ENCODE data around the gene P4HTM.

Gene P4HTM

GRCh38 chr3:48970586-48970985 is 19.5 kb upstream of the P4HTM start:
- Mint-ChIP-seq H3K27me3 (no peaks in the 10 kb centered on the region), H3K4me1 (ENCODE audit: low read depth) (peaks cover 17% of the 10 kb centered on the region), H3K36me3 (ENCODE audit: low read depth) (peaks cover 98% of the 10 kb centered on the region), H3K4me3 (no peak overlapping the region), H3K9me3 (no peaks in the 10 kb centered on the region), H3K27ac (peak overlapping the region; percentile 22)
- DNase-seq = peak; percentile 14

GRCh38 chr3:48974076-48974864 is 15.8 kb upstream of the P4HTM start:
- Mint-ChIP-seq H3K9me3 (no peaks in the 10 kb centered on the region), H3K27me3 (no peaks in the 10 kb centered on the region), H3K4me3 (no peak overlapping the region), H3K4me1 (ENCODE audit: low read depth) (no peaks in the 10 kb centered on the region), H3K36me3 (ENCODE audit: low read depth) (peaks cover 92% of the 10 kb centered on the region), H3K27ac (peak overlapping the region; percentile 58)
- peak; percentile 28 for DNase-seq

- Mint-ChIP-seq H3K9me3 (no peaks in the 10 kb centered on the region), H3K4me1 (ENCODE audit: low read depth) (no peaks in the 10 kb centered on the region), H3K36me3 (ENCODE audit: low read depth) (peaks cover 92% of the 10 kb centered on the region), H3K4me3 (no peak overlapping the region), H3K27ac (peak overlapping the region; percentile 31), H3K27me3 (no peaks in the 10 kb centered on the region)
- peak; percentile 22 for DNase-seq
Observed at GRCh38 chr3:48979451-48979850, 10.6 kb upstream of the P4HTM start.

- H3K36me3 Mint-ChIP-seq (ENCODE audit: low read depth) = peaks cover 92% of the 10 kb centered on the region
- H3K27me3 Mint-ChIP-seq = no peaks in the 10 kb centered on the region
- no peak overlapping the region for H3K4me3 Mint-ChIP-seq
- no peak overlapping the region for H3K27ac Mint-ChIP-seq
- DNase-seq = peak; percentile 20
- no peaks in the 10 kb centered on the region for H3K4me1 Mint-ChIP-seq (ENCODE audit: low read depth)
- no peaks in the 10 kb centered on the region for H3K9me3 Mint-ChIP-seq
Observed at GRCh38 chr3:48980295-48980694, 9.7 kb upstream of the P4HTM start.

GRCh38 chr3:48982016-48982415 is 8.0 kb upstream of the P4HTM start:
- Mint-ChIP-seq H3K4me3 (no peak overlapping the region), H3K27ac (no peak overlapping the region), H3K36me3 (ENCODE audit: low read depth) (peaks cover 93% of the 10 kb centered on the region), H3K4me1 (ENCODE audit: low read depth) (peaks cover 1% of the 10 kb centered on the region), H3K27me3 (no peaks in the 10 kb centered on the region), H3K9me3 (no peaks in the 10 kb centered on the region)
- DNase-seq = no peak

- no peak overlapping the region for H3K4me3 Mint-ChIP-seq
- DNase-seq = no peak
- H3K36me3 Mint-ChIP-seq (ENCODE audit: low read depth) = peaks cover 91% of the 10 kb centered on the region
- peak overlapping the region; percentile 23 for H3K27ac Mint-ChIP-seq
- H3K27me3 Mint-ChIP-seq = no peaks in the 10 kb centered on the region
- H3K9me3 Mint-ChIP-seq = no peaks in the 10 kb centered on the region
- peaks cover 3% of the 10 kb centered on the region for H3K4me1 Mint-ChIP-seq (ENCODE audit: low read depth)
Observed at GRCh38 chr3:48982686-48983085, 7.4 kb upstream of the P4HTM start.

GRCh38 chr3:48983096-48983495 is 6.9 kb upstream of the P4HTM start:
- peak; percentile 20 for DNase-seq
- Mint-ChIP-seq H3K27me3 (no peaks in the 10 kb centered on the region), H3K4me3 (no peak overlapping the region), H3K9me3 (no peaks in the 10 kb centered on the region), H3K27ac (peak overlapping the region; percentile 23), H3K4me1 (ENCODE audit: low read depth) (peaks cover 7% of the 10 kb centered on the region), H3K36me3 (ENCODE audit: low read depth) (peaks cover 86% of the 10 kb centered on the region)

GRCh38 chr3:48984663-48985062 is 5.4 kb upstream of the P4HTM start:
- H3K9me3 Mint-ChIP-seq = no peaks in the 10 kb centered on the region
- H3K36me3 Mint-ChIP-seq (ENCODE audit: low read depth) = peaks cover 78% of the 10 kb centered on the region
- H3K4me3 Mint-ChIP-seq = no peak overlapping the region
- H3K27me3 Mint-ChIP-seq = no peaks in the 10 kb centered on the region
- H3K27ac Mint-ChIP-seq = peak overlapping the region; percentile 84
- DNase-seq = no peak
- H3K4me1 Mint-ChIP-seq (ENCODE audit: low read depth) = peaks cover 19% of the 10 kb centered on the region

- Mint-ChIP-seq H3K9me3 (no peaks in the 10 kb centered on the region), H3K27me3 (no peaks in the 10 kb centered on the region), H3K36me3 (ENCODE audit: low read depth) (peaks cover 72% of the 10 kb centered on the region), H3K27ac (peak overlapping the region; percentile 65), H3K4me1 (ENCODE audit: low read depth) (peaks cover 20% of the 10 kb centered on the region), H3K4me3 (no peak overlapping the region)
- no peak for DNase-seq
Observed at GRCh38 chr3:48985831-48986376, 4.1 kb upstream of the P4HTM start.

- Mint-ChIP-seq H3K27ac (peak overlapping the region; percentile 93), H3K9me3 (no peaks in the 10 kb centered on the region), H3K36me3 (ENCODE audit: low read depth) (peaks cover 63% of the 10 kb centered on the region), H3K4me1 (ENCODE audit: low read depth) (peaks cover 40% of the 10 kb centered on the region), H3K27me3 (no peaks in the 10 kb centered on the region), H3K4me3 (peak overlapping the region; percentile 92)
- no peak for DNase-seq
Observed at GRCh38 chr3:48989126-48989795, 780 bp upstream of the P4HTM start.

- Mint-ChIP-seq H3K4me3 (peak overlapping the region; percentile 92), H3K36me3 (ENCODE audit: low read depth) (peaks cover 60% of the 10 kb centered on the region), H3K9me3 (no peaks in the 10 kb centered on the region), H3K27me3 (no peaks in the 10 kb centered on the region), H3K27ac (peak overlapping the region; percentile 93), H3K4me1 (ENCODE audit: low read depth) (peaks cover 47% of the 10 kb centered on the region)
- DNase-seq = peak; percentile 61
Observed at GRCh38 chr3:48990636-48991469, 812 bp downstream of the P4HTM start.

- peak overlapping the region; percentile 92 for H3K4me3 Mint-ChIP-seq
- DNase-seq = no peak
- H3K27me3 Mint-ChIP-seq = no peaks in the 10 kb centered on the region
- peak overlapping the region; percentile 93 for H3K27ac Mint-ChIP-seq
- H3K36me3 Mint-ChIP-seq (ENCODE audit: low read depth) = peaks cover 58% of the 10 kb centered on the region
- H3K4me1 Mint-ChIP-seq (ENCODE audit: low read depth) = peaks cover 46% of the 10 kb centered on the region
- H3K9me3 Mint-ChIP-seq = no peaks in the 10 kb centered on the region
Observed at GRCh38 chr3:48991851-48992545, 2.0 kb downstream of the P4HTM start.

GRCh38 chr3:48993834-48994233 is 3.8 kb downstream of the P4HTM start:
- no peaks in the 10 kb centered on the region for H3K27me3 Mint-ChIP-seq

GRCh38 chr3:48996640-48997039 is 6.6 kb downstream of the P4HTM start:
- Mint-ChIP-seq H3K9me3 (no peaks in the 10 kb centered on the region), H3K4me1 (ENCODE audit: low read depth) (peaks cover 21% of the 10 kb centered on the region), H3K36me3 (ENCODE audit: low read depth) (peaks cover 53% of the 10 kb centered on the region), H3K27ac (no peak overlapping the region), H3K4me3 (no peak overlapping the region), H3K27me3 (no peaks in the 10 kb centered on the region)
- DNase-seq = no peak

More at GRCh38 chr3:48993834-48994233, 3.8 kb downstream of the P4HTM start:
- Mint-ChIP-seq H3K27ac (peak overlapping the region; percentile 35), H3K9me3 (no peaks in the 10 kb centered on the region), H3K4me1 (ENCODE audit: low read depth) (peaks cover 36% of the 10 kb centered on the region), H3K4me3 (no peak overlapping the region), H3K36me3 (ENCODE audit: low read depth) (peaks cover 71% of the 10 kb centered on the region)
- no peak for DNase-seq

All from activated T-cell treated with anti-CD3 and anti-CD28 coated beads, Interleukin-2, amount 50 U/mL, for 24 hours (primary cell).